AG09319 (cell line): ENCODE data around the gene PHF13.

ENCODE experiments used
- DNase-seq: peaks from one replicate; pipeline ENCODE4 v3.0.0-alpha.2; 2010; ENCODE audit warnings: low read depth; ENCODE audit errors: extremely low read depth
- TF ChIP-seq, protein P1 (sequence below): IDR thresholded peaks from 2 replicates; pipeline ENCODE4 v1.5.1; 2011; ENCODE audit warnings: low read depth, mild to moderate bottlenecking, inconsistent platforms, low read length, moderate library complexity

PHF13 gene

DNA sequence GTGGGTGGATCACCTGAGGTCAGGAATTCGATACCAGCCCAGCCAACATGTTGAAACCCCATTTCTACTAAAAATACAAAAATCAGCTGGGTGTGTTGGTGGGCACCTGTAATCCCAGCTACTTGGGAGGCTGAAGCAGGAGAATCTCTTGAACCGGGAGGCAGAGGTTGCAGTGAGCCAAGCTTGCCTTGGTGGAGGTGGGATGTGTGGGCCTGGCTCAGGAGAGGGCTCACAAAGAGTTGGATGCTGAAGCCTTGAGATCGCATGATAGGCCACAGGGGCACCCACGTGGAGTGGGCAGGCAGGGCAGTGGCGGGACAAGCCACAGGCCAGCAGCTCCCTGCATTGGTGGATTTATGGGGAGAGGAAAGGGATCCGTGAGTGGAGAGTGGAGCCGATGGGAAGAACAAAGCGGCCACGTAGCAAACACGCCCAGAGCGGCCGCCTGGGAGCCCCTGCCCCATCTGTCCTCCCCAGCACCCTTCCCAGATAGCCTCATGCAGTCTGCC is 15.5 kb downstream of the PHF13 start:
- TF ChIP-seq, protein P1, sequence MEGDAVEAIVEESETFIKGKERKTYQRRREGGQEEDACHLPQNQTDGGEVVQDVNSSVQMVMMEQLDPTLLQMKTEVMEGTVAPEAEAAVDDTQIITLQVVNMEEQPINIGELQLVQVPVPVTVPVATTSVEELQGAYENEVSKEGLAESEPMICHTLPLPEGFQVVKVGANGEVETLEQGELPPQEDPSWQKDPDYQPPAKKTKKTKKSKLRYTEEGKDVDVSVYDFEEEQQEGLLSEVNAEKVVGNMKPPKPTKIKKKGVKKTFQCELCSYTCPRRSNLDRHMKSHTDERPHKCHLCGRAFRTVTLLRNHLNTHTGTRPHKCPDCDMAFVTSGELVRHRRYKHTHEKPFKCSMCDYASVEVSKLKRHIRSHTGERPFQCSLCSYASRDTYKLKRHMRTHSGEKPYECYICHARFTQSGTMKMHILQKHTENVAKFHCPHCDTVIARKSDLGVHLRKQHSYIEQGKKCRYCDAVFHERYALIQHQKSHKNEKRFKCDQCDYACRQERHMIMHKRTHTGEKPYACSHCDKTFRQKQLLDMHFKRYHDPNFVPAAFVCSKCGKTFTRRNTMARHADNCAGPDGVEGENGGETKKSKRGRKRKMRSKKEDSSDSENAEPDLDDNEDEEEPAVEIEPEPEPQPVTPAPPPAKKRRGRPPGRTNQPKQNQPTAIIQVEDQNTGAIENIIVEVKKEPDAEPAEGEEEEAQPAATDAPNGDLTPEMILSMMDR: no peak
- DNase-seq: no peak

DNA sequence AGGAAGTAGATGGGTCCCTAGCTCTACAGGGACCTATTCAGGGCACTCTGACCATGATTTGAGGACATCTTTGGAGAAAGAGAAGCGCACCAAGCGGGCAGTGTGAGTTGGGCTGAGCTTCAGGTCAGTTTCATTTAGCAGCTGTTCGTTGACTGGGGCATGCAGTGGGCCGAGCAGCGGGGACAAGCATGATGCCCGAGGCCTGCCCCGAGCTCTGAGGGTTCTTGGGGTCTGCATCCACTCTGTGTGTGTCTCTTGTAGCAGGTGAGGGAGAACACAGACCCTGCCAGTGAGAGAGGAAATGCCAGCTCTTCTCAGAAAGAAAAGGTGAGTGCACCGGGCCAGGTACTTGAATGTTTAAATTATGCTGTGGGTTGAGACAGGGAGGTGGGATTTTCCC is 16.5 kb downstream of the PHF13 start:
- DNase-seq: no peak
- TF ChIP-seq, protein P1: no peak

DNA sequence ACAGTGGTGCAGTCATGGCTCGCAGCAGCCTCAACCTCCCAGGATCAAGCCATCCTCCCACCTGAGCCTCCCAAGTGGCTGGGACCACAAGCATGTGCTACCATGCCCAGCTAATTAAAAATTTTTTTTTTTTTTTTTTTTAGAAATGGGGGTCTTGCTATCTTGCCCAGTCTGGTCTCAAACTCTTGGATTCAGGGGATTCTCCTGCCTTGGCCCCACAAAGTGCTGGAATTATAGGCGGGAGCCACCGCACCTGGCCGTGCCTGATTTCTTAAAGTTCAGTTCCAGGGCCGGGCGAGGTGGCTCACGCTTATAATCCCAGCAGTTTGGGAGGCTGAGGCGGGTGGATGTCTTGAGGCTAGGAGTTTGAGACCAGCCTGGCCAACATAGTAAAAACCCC is 17.5 kb downstream of the PHF13 start:
- TF ChIP-seq, protein P1: no peak
- DNase-seq: no peak

DNA sequence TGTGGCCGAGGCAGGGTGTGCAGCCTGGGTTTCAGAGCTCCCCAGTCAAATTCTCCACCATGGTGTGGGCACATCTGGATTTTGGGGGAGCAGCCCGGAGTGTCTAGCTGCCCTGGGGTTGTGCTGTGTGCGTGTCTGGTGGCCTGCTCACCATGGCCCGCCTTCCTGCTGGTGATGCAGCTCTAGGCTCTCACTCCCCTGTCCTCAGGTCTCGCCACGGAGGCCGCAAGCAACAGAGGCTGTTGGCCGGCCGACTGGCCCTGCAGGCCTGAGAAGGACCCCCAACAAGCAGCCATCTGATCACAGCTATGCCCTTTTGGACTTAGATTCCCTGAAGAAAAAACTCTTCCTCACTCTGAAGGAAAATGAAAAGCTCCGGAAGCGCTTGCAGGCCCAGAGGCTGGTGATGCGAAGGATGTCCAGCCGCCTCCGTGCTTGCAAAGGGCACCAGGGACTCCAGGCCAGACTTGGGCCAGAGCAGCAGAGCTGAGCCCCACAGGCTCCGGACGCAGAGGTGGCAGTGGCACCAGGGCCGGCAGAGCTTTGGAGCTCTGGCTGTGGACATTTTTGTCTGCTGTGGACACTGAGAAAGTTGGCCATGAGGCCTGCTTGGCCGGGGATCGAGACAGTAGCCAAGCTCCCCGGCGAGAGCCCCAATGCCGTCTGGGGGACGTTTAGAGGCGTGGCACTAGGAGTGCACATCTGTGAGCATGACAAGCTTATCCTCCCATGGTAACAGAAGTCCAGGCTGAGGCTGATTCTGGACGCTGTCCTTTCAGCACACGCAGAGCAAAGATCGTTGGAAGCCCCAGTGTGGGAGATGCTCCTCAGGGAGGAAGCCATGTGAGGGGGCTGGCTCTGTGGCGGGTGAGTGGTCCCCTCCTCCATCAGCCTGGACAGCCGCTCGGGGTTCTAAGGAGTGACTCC is 19.3 kb downstream of the PHF13 start:
- no peak for DNase-seq
- TF ChIP-seq, protein P1: no peak

DNA sequence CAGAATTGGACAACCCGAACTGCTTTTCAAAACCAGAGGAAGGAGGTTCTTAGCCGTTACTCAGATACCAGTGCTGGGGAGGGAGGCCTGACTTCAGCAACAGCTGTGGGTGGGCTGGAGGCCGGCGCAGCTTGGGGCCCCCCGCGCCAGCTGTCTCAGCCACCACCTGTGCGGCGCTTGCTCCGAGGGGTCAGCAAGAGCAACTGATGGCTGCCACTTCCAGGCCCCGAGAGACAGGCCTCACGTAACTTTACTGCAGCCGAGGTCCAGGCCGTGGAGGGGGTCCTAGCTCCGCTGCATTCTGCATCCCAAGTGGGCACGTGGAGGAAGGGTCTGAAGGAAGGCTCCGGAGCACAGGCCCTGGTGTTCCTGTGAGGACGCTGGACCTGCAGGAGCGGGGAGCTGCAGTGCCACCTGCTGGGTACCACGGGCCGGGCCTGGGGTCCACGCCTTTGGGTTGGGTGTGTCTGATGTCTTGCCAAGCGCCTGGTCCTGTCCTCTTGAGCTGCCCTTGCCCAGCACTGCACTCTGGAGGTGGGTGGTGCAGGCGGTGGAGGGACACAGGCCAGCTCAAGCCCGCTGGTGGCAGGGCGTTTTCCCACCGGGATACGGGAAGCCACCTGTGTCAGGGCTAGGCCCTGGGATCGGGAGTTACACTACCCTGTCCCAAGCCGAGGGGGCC is 21.0 kb downstream of the PHF13 start:
- DNase-seq: no peak
- TF ChIP-seq, protein P1: peak; percentile 35

DNA sequence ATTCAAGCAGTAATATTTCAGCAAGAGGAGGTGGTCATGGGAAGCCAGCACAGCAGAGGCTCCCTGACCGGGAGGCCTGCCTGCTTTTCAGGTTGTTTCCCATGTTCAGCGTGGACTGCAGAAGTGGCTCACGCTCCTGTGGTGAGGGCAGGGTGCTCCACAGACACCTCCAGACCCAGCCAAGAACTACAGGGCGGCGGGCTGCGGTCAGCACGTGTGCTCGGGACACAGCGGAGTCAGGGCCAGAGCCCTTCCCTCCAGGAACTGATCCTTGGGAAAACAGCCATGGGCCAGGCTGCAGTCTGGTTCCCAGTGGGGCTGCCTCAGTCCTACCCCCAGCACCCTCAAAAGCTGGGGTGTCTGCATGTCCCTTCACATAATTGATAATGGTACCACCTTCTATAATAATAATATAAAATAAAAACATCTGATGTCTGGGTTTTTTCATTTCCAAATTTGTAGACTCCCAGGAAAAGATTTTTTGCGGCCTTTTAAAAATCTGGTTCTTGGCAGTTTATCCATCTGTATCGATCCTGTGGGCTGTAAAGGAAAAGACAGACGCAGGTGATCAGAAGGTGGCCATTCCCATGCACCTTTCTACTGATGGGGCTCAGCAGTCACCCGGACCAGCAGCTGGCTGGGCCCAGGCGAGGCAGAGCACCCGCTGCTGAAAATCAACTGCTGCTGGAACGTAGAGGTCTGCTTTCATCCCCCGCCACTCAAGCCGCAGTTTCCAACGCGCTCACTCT is 21.8 kb downstream of the PHF13 start:
- no peak for DNase-seq
- TF ChIP-seq, protein P1: no peak
